Activated gamma-delta T cell treated with anti-CD3 and anti-CD28 coated beads, Interleukin-2, amount 50 U/mL, for 16 hours (primary cell): ENCODE measurements around the gene COX7A2.
A peak's percentile ranks its signal among the peaks of the same experiment; 100 is the strongest.

Experiments
- DNase-seq: peaks from one replicate; pipeline ENCODE4 v3.0.0-alpha.2; 2020; ENCODE audit warnings: low read depth

COX7A2 gene

DNA sequence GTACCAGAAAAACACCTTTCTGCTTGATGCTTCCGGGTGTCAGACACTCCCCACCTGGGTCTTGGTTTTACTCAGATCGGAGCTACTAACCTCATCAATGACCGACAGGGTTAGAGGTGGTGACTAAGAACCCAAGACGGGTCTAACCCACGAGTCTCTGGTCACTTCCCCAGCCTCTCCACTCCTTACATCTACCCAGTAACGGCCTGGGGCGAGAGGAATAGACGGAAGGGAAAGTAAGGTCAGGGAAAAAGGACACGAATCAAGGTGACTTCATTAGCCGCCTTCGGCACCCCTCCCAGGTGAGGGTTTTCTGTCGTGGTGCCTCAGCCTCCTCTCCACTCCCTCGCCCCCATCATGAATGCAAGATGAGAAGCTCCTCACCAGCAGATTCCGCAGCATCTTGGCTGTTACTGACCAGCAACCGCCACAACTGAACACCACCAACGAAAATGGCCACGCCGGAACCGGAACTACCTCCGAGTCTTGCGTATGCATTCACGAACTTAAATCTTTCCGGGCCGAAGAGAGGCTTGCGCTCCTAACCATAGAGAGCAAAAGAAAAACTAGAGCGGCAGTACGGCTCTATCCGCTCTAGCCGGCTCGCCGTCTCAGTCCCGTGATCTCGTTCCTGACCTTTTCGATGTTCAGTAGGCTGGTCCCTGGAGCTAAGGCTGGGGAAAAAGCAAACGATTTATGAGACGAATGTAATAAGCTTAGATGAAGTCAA, at the start of gene COX7A2:
TSS of gene COX7A2 (minus strand) at position 469 of the 730 bp plus-strand sequence. CDS start at position 402, 67 bp downstream.
- peak; percentile 73 for DNase-seq

- DNase-seq: no peak
Observed at GRCh38 chr6:75292555-75292954, 49.0 kb upstream of the COX7A2 start.

- DNase-seq: no peak
Observed at GRCh38 chr6:75291744-75292143, 48.1 kb upstream of the COX7A2 start.

DNA sequence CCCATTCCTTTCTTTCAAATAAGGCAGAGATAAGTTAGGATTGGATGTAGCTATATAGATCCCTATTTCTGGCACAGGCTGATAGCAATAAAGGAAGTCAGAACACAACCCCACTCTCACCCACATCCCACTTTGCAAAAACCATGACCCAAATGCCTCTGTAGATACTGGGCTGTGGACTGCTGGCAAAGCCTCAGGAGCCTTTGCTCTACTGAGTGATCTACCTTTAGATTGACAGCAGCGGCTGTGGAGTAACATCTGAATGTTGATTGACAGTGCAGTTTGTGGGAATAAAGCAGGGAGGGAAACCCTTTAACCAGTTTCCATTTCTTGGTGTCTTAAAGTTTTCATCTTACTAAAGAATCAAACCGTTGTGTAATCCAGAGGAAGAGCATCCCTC, 47.7 kb upstream of the COX7A2 start:
- no peak for DNase-seq

DNA sequence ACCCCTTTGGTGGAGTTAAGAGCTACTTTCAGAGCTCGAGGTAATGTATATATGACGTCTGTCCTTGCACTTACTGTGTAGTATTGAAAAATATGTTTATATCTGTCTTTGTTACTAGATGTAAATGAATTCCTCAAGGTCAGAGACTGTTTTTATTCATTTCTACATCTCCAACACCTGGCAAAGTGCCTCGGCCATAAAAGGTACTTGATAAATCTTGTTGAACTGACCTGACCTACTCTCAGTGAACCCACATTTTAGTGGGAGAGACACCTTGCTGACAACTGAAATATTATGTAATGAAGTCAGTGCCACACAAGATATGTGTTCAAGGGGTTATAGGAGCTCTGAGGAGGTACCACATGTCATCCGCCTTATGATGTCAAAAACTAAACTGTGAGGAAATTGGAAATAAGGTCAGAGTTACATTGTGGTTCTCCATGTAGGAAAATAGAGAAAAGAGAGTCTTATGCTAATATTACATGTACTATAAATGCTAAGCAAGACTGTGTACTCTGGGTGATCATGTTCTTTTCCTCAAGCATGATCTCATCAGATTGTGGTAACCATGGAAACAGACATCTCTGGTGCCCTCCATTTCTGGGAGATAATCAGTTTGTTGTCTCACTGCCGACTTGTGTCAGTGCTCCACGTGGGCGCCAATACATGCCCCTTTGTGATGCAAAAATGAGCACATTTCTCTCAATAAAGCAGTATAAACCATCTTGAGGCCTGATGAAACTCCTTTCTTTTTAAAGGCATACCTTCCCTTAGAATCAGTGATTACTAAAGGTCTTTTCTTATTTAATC, 46.7 kb upstream of the COX7A2 start:
- DNase-seq: no peak

GRCh38 chr6:75288023-75288422, 44.4 kb upstream of the COX7A2 start:
- no peak for DNase-seq

DNA sequence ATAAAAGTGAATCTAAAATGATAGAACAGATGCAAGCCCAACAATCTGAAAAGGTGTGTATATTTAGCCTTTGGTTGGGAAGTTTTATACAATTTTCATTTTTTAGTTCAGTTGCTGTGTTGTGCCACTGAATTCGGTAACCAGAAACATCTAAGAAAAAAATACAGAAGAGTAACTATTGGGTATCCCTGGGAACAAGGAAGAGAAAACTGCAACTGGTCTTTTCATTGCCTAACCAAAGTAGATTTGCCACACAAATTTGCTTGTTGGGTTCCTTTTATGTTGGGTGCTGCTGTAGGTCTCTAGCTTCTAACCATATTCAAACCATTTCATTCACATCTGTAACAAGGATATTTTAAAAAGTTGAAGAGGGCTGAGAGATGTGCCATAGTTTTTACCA, 43.8 kb upstream of the COX7A2 start:
- DNase-seq: no peak

- no peak for DNase-seq
Observed at GRCh38 chr6:75286955-75287354, 43.4 kb upstream of the COX7A2 start.

DNA sequence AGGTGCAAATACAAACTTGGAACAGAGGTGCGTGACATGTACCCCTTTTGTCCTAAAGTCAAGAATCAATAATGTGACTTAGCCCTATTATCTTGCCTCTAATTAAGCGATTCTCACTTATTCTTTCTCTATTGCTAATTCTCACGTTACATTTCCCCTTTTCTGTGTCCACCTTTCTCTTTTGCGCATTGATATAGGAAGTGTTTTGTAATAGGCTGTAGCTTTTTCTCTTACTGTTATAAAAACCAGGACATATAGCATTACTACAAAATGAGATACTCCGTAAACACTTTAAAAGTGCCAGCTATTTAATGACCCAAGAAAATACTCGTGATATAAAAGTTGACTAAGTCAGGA, 41.7 kb upstream of the COX7A2 start:
- DNase-seq: no peak

DNA sequence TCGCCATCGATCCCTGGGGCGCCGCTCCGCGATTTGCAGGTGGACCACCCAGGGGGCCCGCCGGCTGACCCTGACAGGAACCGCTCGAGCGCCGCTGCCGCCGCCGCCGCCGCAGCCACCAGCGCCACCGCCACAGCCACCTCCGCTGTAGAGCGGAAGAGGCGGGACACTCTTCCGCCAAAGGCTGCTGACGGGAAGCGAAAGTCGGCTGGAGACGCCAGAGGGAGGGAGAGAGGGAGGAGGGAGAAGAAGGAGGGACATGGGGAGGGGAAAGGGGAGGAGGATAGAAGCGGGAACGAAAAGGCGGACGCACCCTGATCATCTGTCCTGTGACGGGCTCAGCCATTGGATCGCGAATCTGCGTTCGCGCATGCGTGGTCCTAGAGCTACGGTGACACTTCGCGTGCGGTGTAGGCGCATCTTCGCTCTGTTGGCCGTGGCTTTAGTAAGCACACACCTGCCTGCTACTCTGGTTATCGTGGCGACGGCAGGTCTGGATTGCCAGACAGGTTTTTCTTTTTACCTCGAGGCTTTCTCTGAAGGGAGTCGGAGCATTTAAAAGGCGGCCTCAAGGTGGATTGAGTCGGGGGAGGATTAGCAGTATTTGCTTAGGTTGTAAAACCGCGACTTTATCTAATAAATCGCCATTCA, 41.2 kb upstream of the COX7A2 start, which contains the start of gene TMEM30A:
TSS of gene TMEM30A (minus strand) at position 161 of the 651 bp plus-strand sequence. CDS start at position 7, 154 bp downstream.
- peak; percentile 95 for DNase-seq

DNA sequence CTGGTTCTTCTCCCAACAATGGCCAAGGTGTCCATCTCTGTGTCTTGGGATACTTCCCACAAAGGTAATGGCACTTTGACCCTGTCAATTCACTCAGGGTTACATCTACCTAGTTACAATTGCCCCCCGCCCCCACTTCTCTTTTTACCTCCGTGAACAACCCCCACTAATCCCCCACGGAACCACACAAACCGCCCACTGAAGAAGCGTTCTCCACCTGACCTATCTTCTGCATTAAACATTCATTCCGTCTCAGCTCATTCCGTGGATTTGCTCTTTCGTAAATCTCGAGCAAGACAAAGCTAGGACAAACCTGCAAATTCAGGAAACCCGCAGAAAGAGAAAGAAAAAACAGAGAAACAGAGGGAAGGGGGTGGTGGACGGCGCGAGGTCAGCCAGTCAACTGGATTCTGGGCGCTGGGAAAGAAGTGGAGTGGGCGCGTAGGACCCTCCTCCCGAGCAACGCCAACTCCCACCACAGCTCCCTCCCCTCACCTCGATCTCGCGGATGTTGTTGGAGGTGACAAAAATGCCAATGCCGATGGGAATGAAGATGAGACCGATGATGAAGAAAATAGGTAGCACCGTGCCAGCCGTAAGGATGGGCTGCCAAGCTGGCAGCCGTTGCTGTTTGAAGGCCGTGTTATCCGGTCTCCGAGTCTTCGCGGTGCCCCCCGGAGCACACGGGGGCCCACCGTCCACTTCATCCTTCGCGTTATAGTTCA, 40.5 kb upstream of the COX7A2 start:
- DNase-seq: peak; percentile 2

GRCh38 chr6:75282706-75283105, 39.1 kb upstream of the COX7A2 start:
- DNase-seq: no peak

DNA sequence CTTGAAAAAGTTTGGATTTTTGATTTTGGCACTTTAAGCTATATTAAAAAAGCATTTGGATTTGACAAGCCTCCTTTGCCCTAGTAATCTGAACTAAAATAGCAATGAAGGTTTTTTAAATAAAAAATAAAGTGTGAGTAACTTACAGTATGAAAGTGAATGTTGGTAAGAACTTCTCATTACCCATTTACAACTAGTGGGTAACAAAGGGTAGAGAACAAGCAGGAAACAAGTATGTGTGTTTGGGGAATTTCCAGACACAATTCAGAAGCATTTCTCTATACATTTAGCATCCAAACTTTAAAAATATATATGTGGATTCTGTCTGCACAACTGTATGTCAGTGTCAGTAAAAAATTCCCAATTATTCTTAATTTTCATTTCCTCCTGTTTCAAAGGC, 38.1 kb upstream of the COX7A2 start:
- no peak for DNase-seq

- no peak for DNase-seq
Observed at GRCh38 chr6:75280131-75280855, 36.7 kb upstream of the COX7A2 start.

GRCh38 chr6:75279418-75279817, 35.8 kb upstream of the COX7A2 start:
- DNase-seq: no peak

DNA sequence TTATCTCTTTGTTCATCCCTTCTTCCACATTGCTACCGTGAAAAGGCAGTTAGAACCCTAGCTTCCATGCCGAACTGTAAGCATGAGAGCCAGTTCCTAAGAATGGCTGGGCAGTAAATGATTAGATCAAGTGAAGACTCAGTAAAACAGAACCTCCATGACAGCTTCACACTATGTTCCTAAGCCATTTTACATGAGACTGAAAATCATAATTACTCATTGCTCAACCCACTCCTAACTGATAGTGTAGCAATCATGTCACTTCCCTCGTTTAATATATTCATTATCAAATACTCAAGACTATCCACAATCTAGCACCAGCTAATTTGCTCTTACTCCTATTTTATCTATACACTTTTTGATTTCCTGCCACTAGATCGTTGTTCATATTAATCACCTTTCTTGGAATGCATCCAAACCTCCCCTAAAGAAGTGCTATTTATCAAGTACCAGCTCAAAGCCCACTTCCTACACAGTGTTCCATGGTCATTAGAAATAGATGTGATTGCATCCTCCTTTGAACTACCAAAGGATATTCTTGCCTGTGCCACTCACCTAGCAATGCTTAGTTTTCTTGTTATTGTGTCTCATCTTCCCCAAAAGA, 35.0 kb upstream of the COX7A2 start:
- no peak for DNase-seq

DNA sequence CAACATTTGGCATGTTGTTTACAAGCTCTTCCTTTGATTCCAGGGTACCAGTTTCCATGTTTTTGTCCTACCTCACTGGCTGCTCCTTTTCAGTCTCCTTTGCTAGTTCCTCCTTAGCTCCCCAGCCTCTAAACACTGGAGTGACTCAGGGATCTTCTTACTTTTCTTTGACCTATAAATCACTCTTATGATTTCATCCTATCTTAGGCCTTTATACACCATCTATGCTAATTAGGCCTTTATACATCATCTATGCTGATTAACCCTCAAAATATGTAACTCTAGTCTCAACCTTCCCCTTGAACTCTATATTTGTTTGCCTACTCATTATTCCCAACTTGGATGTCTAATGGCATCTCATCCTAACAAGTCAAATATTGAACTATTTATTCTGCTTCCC, 31.5 kb upstream of the COX7A2 start:
- DNase-seq: no peak

DNA sequence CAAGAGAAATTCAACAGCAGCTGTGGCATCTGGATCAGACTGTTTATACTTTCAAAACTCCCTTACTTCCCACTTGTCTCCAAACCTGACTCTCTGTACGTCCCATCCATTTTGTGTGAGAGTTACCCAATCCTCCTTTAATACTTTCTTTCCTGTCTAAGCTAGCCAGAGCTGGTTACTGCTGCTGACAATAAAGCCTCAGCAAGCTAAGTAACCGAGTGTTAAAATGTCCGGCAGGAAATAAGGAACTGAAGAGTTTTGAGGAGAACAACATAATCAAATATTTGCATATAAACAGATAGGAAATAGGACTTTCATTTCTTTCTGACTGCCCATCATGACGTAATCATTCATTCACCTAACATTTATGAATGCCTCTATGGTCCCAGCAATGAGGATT, 29.4 kb upstream of the COX7A2 start:
- no peak for DNase-seq

GRCh38 chr6:75272145-75272840, 28.7 kb upstream of the COX7A2 start:
- DNase-seq: no peak

DNA sequence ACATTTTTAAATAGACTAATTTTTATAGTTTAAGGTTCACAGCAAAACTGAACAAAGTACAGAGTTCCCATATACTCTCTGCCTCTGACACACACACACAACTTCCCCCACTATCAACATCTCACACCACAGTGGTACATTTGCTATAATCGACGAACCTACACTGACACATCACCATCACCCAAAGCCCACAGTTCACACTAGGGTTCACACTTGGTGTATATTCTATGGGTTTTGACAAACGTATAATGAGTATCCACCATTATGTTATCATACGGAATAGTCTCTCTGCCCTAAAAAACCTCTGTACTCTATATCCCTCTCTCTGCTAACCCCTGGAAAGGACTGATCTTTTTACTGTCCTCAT, 25.4 kb upstream of the COX7A2 start:
- no peak for DNase-seq
